HG03139 (cell line): ENCODE measurements around the gene CFHR1.
"Not testable (repeated sequence)": the region's sequence is repeated elsewhere in the genome, so short reads cannot be mapped to it uniquely, and the experiment has no call there.

Experiments used
- ATAC-seq: cut with Tn5 transposase; IDR thresholded peaks from one replicate; pipeline ENCODE4 v1.9.1; 2021; ENCODE audit not compliant: unreplicated experiment

CFHR1 gene

DNA sequence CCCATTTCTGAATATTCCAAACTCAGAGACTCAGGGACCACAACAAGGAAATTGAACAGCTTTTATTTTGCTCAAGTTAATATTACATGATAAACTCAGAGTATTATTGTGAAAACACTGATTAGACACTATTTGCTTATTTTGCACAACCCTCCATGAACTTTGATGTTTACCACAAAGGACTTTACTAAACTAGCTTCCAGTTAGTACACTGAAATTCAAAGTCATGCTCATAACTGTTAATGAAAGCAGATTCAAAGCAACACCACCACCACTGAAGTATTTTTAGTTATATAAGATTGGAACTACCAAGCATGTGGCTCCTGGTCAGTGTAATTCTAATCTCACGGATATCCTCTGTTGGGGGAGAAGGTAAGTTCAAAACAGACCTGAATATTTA is at the start of gene CFHR1:
Gene CFHR1 (plus strand): TSS at position 201 of the 400 bp plus-strand sequence. CDS start 114 bp downstream, at position 315.
- not testable (repeated sequence) for ATAC-seq

DNA sequence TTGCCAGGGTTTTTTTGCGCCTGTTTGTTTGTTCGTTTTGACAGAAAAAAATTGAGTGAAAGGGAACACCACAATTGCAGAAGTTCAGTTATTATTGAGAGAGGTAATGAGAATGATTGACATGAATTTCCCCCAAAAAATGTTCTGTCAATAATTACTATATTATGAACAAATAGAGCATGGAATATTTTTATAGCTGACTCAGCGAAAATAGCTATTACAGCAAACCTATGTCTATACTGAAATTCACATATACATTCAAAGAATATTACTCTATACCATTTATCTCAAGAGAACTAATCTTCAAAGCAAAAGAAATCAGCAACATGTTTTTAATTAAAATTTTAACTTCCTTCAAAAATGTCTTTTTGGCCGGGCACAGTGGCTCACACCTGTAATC is 49.7 kb upstream of the CFHR1 start:
- ATAC-seq = not testable (repeated sequence)

DNA sequence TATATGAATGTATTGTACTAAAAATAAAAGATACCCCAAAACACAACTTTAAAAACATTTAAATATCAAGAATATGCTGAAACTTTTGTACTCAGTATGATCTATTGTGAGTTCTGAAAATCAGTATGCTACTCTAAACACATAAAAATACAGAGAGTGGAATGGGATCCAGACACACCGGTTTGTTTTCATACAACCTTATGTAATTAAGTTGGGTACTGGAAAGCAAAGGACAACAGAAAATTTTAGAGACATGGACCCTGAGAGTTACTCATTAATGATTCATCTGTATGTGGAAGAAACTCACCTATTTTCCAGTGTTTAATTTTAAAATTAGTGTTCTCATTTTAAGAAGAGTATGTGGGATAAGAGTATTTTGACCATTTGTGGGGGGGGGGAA is 45.8 kb upstream of the CFHR1 start:
- no peak for ATAC-seq

DNA sequence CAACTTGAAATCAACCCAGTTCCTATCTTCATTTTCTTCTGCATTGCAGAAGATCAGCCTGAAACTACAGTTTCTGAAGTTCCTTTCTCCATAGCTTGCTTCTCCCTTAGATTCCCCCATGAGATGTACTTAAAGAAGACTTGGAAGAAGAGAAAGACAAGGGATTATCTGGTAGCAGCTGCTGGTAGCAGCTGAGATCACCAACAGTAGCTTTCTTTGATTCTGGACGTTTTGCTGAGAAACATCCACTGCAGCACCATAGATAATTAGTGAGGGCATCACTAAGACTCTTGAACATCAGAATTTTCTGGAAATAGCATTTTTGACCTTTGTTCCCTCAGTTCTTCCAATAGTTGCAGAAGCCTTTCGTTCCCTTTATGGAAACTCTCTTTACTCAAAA is 45.4 kb upstream of the CFHR1 start:
- ATAC-seq = no peak

DNA sequence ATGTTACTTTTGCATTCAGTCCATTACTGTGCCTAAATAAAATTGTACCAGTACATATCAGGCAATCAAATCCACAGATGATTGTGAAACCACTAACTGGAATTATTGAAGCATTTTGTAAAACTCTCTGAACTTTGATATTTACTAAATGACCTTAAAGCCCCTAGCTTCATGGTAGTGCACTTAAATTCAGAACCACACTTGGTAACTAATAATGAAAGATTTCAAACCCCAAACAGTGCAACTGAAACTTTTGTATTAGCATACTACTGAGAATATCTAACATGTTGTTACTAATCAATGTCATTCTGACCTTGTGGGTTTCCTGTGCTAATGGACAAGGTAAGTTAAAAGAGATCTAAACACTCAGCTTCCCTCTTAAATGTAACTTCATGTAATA is 44.9 kb upstream of the CFHR1 start, which contains the start of gene CFHR3:
Gene CFHR3 (plus strand): TSS at position 238 of the 400 bp plus-strand sequence. CDS start 47 bp downstream, at position 285.
- no peak for ATAC-seq

DNA sequence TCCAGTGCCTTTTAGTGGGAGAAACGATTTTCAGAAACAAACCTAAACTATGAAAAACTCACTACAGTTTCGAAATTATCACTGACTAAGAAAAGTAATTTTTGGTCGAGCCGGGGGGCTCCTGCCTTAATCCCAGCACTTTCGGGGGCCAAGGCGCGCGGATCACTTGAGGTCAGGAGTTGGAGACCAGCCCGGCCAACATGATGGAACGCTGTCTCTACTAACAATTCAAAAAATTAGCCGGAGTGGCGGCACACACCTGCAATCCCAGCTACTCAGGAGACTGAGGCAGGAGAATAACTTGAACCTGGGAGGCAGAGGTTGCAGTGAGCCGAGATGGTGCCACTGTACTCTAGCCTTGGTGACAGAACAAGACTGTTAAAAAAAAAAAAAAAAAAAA is 41.9 kb upstream of the CFHR1 start:
- ATAC-seq = no peak

DNA sequence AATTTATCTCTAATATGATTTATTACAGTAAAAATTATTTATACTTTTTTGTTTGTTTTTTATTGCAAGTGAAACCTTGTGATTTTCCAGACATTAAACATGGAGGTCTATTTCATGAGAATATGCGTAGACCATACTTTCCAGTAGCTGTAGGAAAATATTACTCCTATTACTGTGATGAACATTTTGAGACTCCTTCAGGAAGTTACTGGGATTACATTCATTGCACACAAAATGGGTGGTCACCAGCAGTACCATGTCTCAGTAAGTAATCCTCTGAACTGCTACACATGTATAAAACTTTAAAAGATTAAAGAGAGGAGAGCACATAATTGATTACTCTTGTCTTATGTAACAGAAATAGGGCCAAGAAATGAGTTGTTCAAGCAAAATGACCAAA is 40.4 kb upstream of the CFHR1 start:
- ATAC-seq = no peak

DNA sequence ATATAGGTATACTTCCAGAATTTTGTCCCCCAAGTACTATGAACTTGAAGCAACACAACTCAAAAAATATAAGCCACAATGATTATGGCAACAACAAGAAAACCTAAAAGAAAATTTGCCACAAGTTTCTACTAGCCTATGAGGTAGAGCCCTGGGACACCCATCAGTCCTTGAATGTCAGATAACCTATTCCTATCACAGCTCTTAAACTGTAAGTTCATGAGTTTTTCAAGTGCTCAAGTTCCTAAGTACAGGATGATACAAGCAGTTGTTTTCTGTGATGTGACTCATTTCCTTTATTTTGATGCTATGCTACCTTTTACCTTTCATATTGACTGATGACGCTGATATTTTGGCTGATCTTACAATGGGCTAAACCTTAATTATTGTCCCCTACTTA is 28.3 kb upstream of the CFHR1 start:
- not testable (repeated sequence) for ATAC-seq

DNA sequence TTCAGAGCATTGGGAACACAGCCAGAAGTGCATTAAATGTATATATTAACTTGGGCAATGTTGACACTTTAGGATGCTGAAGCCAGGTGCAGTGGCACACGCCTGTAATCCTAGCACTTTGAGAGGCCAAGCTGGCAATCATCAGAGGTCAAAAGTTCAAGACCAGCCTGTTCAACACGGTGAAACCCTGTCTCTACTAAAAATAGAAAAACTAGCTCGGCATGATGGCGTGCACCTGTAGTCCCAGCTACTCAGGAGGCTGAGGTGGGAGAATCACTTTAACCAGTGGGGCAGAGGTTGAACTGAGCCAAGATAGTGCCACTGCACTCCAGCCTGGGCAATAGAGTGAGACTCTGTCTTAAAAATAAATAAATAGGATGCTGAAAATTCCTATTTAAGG is 25.4 kb upstream of the CFHR1 start:
- not testable (repeated sequence) for ATAC-seq

DNA sequence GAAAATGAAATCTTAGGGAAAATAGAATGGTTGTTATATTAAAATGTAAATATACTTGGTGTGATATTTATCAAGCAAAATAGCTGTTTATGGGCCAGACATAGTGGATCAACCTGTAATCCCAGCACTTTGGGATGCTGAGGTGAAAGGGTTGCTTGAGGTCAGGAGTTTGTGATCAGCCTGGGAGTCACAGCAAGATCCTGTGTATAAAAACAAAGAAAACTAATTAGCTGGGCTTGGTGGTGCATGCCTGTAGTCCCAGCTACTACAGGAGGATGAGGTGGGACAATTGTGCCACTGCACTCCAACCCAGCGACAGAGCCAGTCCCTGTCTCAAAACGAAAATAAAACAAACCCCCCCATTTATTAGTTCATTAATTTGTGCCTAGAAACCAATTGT is 21.6 kb upstream of the CFHR1 start:
- ATAC-seq = no peak

DNA sequence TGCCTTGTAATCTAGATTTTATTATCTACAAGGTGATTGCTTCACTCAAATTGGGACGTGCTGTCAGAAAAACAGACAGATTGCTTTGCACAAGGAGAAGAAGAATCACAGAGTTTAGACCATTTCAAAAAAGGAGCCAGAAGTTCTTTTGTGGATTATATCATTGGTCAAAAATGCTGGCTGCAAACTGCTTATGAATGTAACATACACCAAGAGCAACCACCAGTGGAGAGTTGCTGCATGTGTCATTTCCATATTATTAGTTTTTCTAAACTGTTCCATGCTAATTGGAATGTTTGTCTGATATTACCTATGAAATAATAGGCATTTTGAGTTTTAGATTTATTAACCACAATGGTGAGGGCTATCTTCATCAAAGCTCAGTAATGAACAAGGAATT is 17.6 kb upstream of the CFHR1 start:
- ATAC-seq = not testable (repeated sequence)

DNA sequence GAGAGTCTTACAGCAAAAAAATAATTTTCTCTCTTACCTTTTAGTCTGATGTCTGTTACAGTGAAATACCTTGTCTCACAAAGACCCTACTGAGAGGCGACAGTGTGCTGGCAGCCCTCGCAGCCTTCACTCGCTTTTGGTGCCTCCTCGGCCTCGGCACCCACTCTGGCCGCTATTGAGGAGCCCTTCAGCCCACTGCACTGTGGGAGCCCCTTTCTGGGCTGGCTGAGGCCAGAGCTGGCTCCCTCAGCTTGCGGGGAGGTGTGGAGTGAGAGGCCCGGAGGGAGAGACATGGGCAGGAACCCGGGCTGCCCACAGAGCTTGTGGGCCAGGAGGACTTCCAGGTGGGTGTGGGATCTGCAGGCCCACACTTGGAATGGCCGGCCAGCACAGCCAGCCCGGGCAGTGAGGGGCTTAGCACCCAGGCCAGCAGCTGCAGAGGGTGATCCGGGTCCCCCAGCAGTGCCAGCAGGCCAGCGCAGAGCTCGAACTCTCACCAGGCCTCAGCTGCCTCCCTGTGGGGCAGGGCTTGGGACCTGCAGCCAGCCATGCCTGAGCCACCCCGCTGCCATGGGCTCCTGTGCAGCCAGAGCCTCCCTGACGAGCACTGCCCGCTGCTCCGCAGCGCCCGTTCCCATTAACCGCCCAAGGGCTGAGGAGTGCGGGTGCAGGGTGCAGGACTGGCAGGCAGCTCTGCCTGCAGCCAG is 10.8 kb upstream of the CFHR1 start:
- ATAC-seq = no peak

DNA sequence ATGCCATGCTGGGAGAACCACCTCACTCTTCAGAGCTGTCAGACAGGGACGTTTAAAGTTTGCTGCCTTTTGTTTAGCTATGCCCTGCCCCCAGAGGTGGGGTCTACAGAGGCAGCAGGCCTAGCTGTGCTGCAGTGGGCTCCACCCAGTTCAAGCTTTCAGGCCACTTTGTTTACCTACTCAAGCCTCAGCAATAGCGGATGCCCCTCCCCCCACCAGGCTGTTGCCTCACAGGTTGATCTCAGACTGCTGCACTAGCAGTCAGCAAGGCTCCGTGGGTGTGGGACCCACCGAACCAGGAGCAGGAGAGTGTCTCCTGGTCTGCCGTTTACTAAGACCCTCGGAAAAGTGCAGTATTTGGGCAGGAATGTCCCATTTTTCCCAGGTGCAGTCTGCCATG is 2.1 kb upstream of the CFHR1 start:
- ATAC-seq = not testable (repeated sequence)

DNA sequence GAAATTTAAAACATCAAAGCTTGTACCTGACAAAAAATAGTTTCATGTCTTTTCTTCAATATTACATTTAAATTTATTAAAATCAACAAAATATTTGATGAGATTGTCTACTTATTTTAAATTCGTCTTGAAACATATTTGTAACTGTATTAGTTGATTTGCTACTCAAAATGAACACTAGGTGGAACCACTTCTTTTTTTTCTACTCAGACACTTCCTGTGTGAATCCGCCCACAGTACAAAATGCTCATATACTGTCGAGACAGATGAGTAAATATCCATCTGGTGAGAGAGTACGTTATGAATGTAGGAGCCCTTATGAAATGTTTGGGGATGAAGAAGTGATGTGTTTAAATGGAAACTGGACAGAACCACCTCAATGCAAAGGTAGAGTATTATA is 8.3 kb downstream of the CFHR1 start:
- not testable (repeated sequence) for ATAC-seq

DNA sequence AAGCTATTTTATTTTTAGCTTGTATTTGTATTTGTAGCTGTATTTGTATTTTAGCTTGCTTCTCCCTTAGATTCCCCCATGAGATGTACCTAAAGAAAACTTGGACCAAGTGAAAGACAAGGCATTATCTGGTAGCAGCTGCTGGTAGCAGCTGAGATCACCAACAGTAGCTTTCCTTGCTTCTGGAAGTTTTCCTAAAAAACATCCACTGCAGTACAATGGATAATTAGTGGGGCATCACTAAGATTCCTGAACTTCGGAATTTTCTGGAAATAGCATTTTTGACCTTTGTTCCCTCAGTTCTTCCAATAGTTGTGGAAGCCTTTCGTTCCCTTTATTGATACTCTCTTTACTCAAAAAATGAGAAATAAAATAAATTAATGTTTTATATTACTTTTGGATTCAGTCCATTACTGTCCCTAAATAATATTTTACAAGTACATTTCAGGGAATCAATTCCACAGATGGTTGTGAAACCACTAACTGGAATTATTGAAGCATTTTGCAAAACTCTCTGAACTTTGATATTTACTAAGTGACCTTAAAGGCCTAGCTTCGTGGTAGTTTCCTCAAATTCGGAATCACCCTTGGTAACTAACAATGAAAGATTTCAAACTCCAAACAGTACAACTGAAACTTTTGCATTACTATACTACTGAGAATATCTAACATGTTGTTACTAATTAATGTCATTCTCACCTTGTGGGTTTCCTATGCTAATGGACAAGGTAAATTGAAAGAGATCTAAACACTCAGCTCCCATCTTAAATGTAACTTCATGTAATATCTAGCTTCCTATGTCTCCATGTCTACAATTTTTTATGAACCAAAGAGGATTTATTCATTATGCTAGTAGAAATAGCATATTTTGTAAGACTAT is 30.3 kb downstream of the CFHR1 start:
- not testable (repeated sequence) for ATAC-seq

DNA sequence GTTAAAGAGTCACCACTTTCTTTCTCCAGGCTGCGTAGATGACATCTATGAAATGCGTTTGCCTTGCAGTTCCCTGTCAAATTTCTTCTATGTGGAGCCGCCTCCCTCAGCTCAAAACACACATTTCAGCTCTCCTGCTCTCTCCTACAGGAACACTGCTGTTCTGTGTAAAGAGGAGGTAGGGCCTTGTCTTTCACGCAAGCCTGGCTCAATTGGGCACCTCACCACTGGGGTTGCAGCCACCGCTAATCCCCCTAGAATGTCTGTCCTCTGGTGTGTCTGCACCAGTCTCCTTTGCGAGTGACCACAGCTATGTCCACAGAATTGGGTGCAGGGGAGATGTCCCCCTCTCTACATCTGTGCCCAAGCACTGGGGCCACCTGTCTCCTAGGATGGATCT is 36.5 kb downstream of the CFHR1 start:
- ATAC-seq = no peak

DNA sequence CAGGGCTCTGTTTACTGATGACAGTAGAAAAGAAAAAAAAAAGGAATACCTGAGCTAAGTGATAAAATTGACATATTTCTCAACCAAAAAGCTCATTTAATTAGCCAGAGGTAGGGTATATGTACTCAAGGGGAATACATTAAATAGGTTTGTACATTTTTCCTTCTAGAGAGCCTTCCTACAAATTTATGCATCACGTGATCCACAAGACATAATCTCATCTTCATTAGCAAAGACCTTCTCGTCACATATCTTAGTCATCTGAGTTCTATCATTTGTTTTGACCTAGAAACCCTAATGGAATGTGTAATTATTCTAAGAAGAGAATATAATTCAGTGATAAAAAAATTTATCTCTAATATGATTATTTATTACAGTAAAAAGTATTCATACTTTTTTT is 37.7 kb downstream of the CFHR1 start:
- ATAC-seq = no peak

DNA sequence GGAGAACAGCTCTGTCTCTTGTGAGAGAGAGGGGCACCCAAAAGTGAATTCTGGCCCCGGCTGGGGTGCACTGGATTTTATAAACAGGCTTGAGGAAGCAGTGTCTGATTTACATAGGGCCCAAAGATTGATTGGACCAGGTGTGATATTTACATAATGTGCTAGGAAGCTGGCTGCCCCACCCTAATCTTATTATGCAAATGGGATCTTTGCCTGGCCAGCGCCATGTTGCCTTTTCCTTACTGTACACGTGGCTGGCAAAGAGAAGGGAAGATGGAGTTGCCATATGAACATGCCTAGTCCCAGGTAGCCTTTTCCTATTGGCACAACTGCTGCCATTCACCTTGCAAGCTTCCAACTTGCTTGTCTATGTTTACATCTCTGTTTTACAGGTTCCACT is 39.3 kb downstream of the CFHR1 start:
- ATAC-seq = no peak

DNA sequence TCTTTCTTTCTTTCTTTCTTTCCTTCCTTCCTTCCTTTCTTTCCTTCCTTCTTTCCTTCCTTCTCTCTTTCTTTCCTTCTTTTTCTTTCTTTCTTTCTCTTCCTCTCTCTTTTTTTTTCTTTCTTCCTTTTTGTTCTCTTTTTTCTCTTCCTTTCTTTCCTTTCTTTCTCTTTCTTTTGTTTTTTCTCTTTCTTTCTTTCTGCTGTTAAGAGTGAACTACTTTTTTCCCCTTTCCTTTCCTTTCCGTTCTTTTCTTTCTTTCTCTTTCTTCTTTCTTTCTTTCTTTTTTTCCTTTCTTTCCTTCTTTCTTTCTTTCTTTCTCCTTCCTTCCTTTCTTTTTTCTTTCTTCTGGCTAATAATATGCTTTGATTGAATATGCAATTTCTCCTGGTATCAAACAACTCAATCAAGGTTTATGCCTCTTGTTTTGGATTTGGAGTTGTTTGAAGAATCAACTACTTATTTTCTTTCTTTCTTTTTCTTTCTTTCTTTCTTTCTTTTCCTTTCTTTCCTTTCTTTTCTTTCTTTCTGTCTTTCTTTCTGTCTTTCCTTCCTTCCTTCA is 40.9 kb downstream of the CFHR1 start:
- no peak for ATAC-seq

DNA sequence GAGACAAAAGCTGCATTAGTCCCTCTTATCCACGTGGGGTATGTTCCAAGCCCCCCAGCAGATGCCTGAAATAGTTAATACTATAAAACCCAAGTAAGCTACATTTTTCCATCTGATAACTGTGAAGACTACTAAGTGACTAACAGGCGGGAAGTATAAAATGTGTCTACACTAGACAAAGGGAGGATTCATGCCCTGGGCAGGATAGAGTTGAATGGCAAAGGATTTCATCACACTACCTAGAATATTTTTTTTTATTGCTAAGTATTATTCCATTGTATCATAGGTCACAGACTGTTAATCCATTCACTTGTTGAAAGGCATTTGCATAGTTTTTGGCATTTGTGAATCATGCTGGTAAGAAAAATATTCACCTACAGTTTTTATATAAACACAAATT is 41.9 kb downstream of the CFHR1 start:
- ATAC-seq = no peak

DNA sequence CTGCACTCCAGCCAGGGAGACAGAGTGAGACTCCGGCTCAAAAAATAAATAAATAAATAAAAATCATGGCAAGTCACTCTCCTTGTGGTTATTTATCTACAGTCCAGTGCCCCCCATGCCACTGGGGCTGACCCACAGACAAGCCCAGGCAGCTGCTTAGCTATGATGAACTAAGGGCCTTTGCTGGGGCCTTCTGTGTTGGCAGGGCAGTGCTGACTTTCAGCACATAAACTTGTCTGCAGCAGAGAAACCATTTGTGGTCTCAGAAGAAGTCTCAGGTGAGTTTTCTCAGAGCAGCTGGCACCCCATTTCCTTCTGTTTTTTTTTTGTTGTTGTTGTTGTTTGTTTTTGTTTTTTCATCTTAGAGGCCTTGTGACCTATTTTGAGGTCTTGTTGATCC is 47.4 kb downstream of the CFHR1 start:
- no peak for ATAC-seq

DNA sequence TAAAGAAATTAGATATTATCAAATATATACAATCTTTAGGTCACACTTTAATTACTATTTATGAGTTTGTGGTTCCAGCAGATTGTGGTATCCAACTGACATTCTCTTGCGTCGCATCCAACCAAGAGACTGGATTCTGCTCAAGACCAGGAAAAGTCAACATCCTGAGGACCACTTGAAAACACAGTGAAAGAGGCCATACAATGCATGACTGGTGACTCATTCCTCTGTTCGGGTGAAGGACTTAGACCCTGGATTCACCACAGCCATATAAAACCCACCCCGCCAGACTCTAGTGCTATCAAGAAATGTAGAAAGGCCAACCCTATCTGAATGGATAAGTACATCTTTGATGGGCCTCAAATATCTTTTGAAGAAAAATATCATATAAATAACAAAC is 53.9 kb downstream of the CFHR1 start:
- no peak for ATAC-seq
